Thyroid gland (tissue), 4 donors: ENCODE data around the gene OSBPL8. TPM values are rescaled to one million over a fixed set of nuclear protein-coding genes. Genes with fewer than 3 reads are reported as not detected.

Experiments used
- DNase-seq, 2 donors: peaks; one replicate each; pipeline ENCODE4 v3.0.0-alpha.2; 2019
- H3K27ac ChIP-seq, 3 donors: fragments of 200-600 bp; sonication (generic); 1 replicate in 2 of 3; 2 replicates in 1 of 3; pipeline ENCODE4 v1.5.1; 2016 to 2019; ENCODE audit warnings: mild to moderate bottlenecking in 1 of 3, moderate library complexity in 1 of 3
- H3K27me3 ChIP-seq: fragments of 200-600 bp; sonication (generic); one replicate; pipeline ENCODE4 v1.5.1; 2019
- H3K36me3 ChIP-seq, 2 donors: fragments of 200-600 bp; sonication (generic); one replicate each; pipeline ENCODE4 v1.5.1; 2016 to 2019
- H3K4me1 ChIP-seq, 2 donors: fragments of 200-600 bp; sonication (generic); one replicate each; pipeline ENCODE4 v1.5.1; 2017 to 2019
- H3K4me3 ChIP-seq, 3 donors: fragments of 200-600 bp; sonication (generic); replicated peaks in 1 of 3; 1 replicate in 2 of 3; 2 replicates in 1 of 3; pipeline ENCODE4 v1.5.1; 2016; ENCODE audit warnings: mild to moderate bottlenecking in 1 of 3
- H3K9me3 ChIP-seq: fragments of 200-600 bp; sonication (generic); one replicate; pipeline ENCODE4 v1.5.1; 2017
- POLR2A ChIP-seq, 2 donors: fragments of 450-650 bp; IDR thresholded peaks; one replicate each; pipeline ENCODE4 v1.6.1; 2017; ENCODE audit warnings: antibody characterized with exemption in 2 of 2, mild to moderate bottlenecking in 2 of 2, moderate library complexity in 1 of 2
- WGBS, 2 donors: methylation state at CpG; one replicate each; pipeline ENCODE4 v1.1.5; 2017; 5-methylcytosine and 5-hydroxymethylcytosine counted together
- intact Hi-C: fragments of 100-400 bp; cut with DNase I; formaldehyde crosslinking; loops from one replicate; pipeline ENCODE4 v1.15.1; 2023
- total RNA-seq, 4 donors: library from RNA; depleted of rRNA; stranded (reverse); fragments of >200 nt; gene quantifications; one replicate each; pipeline ENCODE4 v1.2.3, GENCODE V29; 2016
- TF ChIP-seq, protein P1 (sequence below), 6 experiments: fragments of 200-600 bp in 3 of 6; fragments of 450-650 bp in 3 of 6; sonication (generic) in 3 of 6; IDR thresholded peaks; one replicate each; pipeline ENCODE4 v1.5.1; 2016 to 2019; ENCODE audit warnings: antibody characterized with exemption in 6 of 6, mild to moderate bottlenecking in 2 of 6, inconsistent platforms in 1 of 6, moderate library complexity in 1 of 6

Gene OSBPL8
- total RNA-seq, 4 donors from 2014 or later: 69.8 to 112 (median 77.6) TPM

- no peaks in the 10 kb centered on the region for H3K36me3 ChIP-seq
These were observed 199.3 kb downstream of the OSBPL8 start for GRCh38 chr12:76360316-76360715.

GRCh38 chr12:76356071-76356470 lies 203.5 kb downstream of the OSBPL8 start:
- 94 to 96% methylated on average over 1 of the region's 1 CpG for WGBS, 2 donors
- intact Hi-C loops: no loop called here
- H3K36me3 ChIP-seq: no peaks in the 10 kb centered on the region

More at GRCh38 chr12:76360316-76360715, 199.3 kb downstream of the OSBPL8 start:
- no peaks in the 10 kb centered on the region for H3K4me1 ChIP-seq
- H3K4me3 ChIP-seq: no peak overlapping the region
- H3K9me3 ChIP-seq: no peaks in the 10 kb centered on the region
- DNase-seq: no peak
- H3K27me3 ChIP-seq: no peaks in the 10 kb centered on the region
- intact Hi-C loops: no loop called here
- no peak for TF ChIP-seq POLR2A (IDR thresholded peaks at IDR 0.05)
- H3K27ac ChIP-seq: no peak overlapping the region
- 97 to 98% methylated on average over 6 to 9 of the region's 9 CpGs for WGBS, 2 donors

GRCh38 chr12:76348079-76348901 lies 211.3 kb downstream of the OSBPL8 start, which contains the start of gene BBS10:
BBS10 (minus strand) TSS chr12:76348415; CDS start chr12:76348358, 57 bp downstream.
- intact Hi-C loops: loop anchor here (10.0 kb wide), 1 partner anchor 273 kb away; no protein-coding TSS in a partner anchor
- peak within 1 kb of the TSS; percentile 27 to 92 (median 79) for H3K4me3 ChIP-seq
- 0 to 4% methylated on average over 15 to 30 of the region's 49 CpGs for WGBS, 2 donors
- peaks cover 13 to 20% of the 10 kb centered on the region in 2 donors for H3K4me1 ChIP-seq
- TF ChIP-seq, protein P1, sequence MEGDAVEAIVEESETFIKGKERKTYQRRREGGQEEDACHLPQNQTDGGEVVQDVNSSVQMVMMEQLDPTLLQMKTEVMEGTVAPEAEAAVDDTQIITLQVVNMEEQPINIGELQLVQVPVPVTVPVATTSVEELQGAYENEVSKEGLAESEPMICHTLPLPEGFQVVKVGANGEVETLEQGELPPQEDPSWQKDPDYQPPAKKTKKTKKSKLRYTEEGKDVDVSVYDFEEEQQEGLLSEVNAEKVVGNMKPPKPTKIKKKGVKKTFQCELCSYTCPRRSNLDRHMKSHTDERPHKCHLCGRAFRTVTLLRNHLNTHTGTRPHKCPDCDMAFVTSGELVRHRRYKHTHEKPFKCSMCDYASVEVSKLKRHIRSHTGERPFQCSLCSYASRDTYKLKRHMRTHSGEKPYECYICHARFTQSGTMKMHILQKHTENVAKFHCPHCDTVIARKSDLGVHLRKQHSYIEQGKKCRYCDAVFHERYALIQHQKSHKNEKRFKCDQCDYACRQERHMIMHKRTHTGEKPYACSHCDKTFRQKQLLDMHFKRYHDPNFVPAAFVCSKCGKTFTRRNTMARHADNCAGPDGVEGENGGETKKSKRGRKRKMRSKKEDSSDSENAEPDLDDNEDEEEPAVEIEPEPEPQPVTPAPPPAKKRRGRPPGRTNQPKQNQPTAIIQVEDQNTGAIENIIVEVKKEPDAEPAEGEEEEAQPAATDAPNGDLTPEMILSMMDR (IDR thresholded peaks at IDR 0.05): peak in 5 of 6 experiments; percentile 19 to 34 (median 29)
- peak in 1 of 2 donors; percentile 63 for TF ChIP-seq POLR2A (IDR thresholded peaks at IDR 0.05)
- H3K27me3 ChIP-seq: no peaks in the 10 kb centered on the region
- H3K9me3 ChIP-seq: no peaks in the 10 kb centered on the region
- no peaks in the 10 kb centered on the region for H3K36me3 ChIP-seq
- peak within 1 kb of the TSS; percentile 68 to 90 (median 84) for H3K27ac ChIP-seq
- peak; percentile 86 to 91 for DNase-seq

More at GRCh38 chr12:76356071-76356470, 203.5 kb downstream of the OSBPL8 start:
- Histone ChIP-seq H3K27me3 (no peaks in the 10 kb centered on the region), H3K4me1 (no peaks in the 10 kb centered on the region), H3K4me3 (no peak overlapping the region), H3K27ac (no peak overlapping the region), H3K9me3 (no peaks in the 10 kb centered on the region)
- no peak for DNase-seq
- no peak for TF ChIP-seq POLR2A (IDR thresholded peaks at IDR 0.05)
- TF ChIP-seq, protein P1 (IDR thresholded peaks at IDR 0.05): no peak

GRCh38 chr12:76346798-76347420 lies 212.7 kb downstream of the OSBPL8 start:
- no peaks in the 10 kb centered on the region for H3K36me3 ChIP-seq
- H3K4me1 ChIP-seq: peaks cover 13 to 20% of the 10 kb centered on the region in 2 donors
- peak in 1 of 2 donors; percentile 7 for DNase-seq
- intact Hi-C loops: loop anchor here (10.0 kb wide), 1 partner anchor 272 kb away; no protein-coding TSS in a partner anchor
- no peak overlapping the region for H3K27ac ChIP-seq
- TF ChIP-seq, protein P1 (IDR thresholded peaks at IDR 0.05): no peak
- H3K27me3 ChIP-seq: no peaks in the 10 kb centered on the region
- 60 to 65% methylated on average over 4 of the region's 4 CpGs for WGBS, 2 donors
- H3K9me3 ChIP-seq: no peaks in the 10 kb centered on the region
- H3K4me3 ChIP-seq: peak overlapping the region in 1 of 3 donors; percentile 92

- WGBS, 2 donors: 89 to 92% methylated on average over 4 of the region's 4 CpGs
- Histone ChIP-seq H3K36me3 (no peaks in the 10 kb centered on the region), H3K9me3 (no peaks in the 10 kb centered on the region), H3K27ac (no peak overlapping the region), H3K4me1 (peaks cover 13 to 20% of the 10 kb centered on the region in 2 donors), H3K4me3 (no peak overlapping the region), H3K27me3 (no peaks in the 10 kb centered on the region)
- intact Hi-C loops: loop anchor here (10.0 kb wide), 1 partner anchor 271 kb away; no protein-coding TSS in a partner anchor
- no peak for TF ChIP-seq POLR2A (IDR thresholded peaks at IDR 0.05)
- TF ChIP-seq, protein P1 (IDR thresholded peaks at IDR 0.05): no peak
- no peak for DNase-seq
These were observed 213.3 kb downstream of the OSBPL8 start for GRCh38 chr12:76346236-76346635.
